ENCODE results near the gene MCIDAS. TPM values are rescaled to one million over a fixed set of nuclear protein-coding genes. Genes with fewer than 3 reads are reported as not detected.

MCIDAS gene
- total RNA-seq, 2 donors from 2014 or later, result 0.80 TPM; not detected in 1

DNA sequence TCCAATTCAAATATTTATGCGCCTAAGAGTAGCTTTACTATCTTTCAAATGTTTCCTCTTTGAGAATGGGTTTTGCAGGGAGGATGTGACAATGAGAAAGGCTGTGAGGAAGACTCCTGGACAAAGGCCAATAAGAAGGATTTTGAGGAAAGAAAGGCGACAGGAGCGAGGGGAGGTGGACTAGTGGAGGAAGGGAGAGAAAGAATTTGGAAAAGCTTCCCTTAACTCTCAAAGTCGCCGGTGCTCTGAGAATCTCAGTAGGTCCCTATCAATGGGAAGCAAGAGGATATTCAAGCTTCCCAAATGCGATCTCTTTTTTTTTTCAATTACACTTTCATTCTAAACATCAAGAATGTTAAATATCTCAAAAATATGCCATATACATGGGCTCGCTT, 51.3 kb downstream of the MCIDAS start:
- intact Hi-C loops (cut with DNase I), result loop anchor here (10.0 kb wide), 1 partner anchor 1029 kb away; no protein-coding TSS in a partner anchor
- no peaks in the 10 kb centered on the region for H3K9me3 ChIP-seq
- no peak overlapping the region for H3K27ac ChIP-seq
- TF ChIP-seq POLR2A (IDR thresholded peaks at IDR 0.05) (no peak), POLR2AphosphoS5 (IDR thresholded peaks at IDR 0.05) (no peak)
- TF ChIP-seq, protein P1, sequence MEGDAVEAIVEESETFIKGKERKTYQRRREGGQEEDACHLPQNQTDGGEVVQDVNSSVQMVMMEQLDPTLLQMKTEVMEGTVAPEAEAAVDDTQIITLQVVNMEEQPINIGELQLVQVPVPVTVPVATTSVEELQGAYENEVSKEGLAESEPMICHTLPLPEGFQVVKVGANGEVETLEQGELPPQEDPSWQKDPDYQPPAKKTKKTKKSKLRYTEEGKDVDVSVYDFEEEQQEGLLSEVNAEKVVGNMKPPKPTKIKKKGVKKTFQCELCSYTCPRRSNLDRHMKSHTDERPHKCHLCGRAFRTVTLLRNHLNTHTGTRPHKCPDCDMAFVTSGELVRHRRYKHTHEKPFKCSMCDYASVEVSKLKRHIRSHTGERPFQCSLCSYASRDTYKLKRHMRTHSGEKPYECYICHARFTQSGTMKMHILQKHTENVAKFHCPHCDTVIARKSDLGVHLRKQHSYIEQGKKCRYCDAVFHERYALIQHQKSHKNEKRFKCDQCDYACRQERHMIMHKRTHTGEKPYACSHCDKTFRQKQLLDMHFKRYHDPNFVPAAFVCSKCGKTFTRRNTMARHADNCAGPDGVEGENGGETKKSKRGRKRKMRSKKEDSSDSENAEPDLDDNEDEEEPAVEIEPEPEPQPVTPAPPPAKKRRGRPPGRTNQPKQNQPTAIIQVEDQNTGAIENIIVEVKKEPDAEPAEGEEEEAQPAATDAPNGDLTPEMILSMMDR (IDR thresholded peaks at IDR 0.05), result no peak
- H3K36me3 ChIP-seq, result no peaks in the 10 kb centered on the region
- H3K4me3 ChIP-seq, result no peak overlapping the region
- H3K4me1 ChIP-seq (replicated peaks), result peaks cover 4% of the 10 kb centered on the region
- H3K27me3 ChIP-seq (replicated peaks; ENCODE audit: insufficient read depth), result no peaks in the 10 kb centered on the region
- WGBS, result 14% methylated on average over 7 of the region's 7 CpGs
- DNase-seq (ENCODE audit: low spot score), result no peak

DNA sequence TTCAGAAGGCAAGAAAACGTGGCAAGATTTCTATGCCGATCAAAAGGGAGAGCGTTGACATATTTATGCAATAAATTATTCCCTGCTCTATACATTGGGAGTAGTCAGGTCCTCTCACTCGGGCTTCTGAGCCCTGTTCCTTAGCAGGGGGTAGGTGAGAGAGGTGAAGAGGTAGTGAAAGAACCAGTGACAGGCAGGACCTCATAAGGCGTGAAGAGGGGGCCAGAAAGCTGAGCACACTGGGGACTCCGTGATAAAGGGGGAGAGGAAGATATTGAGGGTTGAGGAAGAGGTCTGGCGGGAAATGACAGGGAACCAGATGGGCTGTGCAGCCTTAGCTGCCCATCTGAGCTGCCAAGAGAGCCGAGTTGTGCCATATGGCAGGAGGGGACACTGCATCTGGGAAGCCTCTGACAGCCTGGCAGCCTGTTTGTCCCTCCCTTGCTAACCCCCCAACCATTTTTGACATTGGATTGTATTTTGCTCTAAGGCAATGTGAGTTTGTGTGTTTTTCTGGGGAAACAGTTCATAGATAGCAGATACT, 53.4 kb downstream of the MCIDAS start:
- DNase-seq (ENCODE audit: low spot score), result no peak
- no peaks in the 10 kb centered on the region for H3K27me3 ChIP-seq (replicated peaks; ENCODE audit: insufficient read depth)

DNA sequence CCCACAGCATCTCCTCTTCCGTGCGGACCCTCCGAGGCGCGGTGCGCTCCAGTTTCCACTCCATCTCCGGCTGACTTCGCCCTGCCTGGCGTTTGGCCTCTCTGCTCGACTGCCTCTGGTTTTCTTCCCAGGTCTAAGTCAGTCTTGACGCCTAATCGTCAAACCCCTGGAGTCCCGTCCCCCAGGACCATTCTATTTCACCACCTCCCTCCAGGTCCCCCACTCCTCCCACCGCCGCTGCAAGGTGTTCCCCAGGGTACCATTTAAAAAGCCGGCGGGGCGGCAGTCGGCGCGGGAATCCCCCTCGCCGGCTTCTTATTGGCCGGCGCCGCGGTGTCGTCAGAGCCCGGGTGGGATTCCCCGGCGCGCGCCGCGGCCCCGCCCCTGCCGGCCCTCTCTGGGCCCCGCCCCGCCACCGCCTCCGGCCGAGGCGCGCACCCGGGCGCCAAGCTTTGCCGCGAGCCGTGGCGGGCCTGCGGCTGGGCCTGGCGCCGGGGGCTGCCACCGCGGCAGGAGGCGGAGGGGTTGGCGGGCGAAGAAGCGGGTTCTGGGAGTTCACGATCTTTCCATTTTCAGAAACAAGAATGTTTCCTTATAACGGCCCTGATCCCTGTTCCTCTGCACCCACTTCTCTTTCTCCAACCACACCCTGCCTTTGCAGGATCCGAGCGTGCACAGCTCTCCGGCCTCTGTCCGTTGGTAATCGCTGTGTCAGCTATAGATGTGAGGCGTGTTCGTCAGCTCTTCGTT, 54.0 kb downstream of the MCIDAS start, which contains the start of gene CDC20B:
CDC20B (minus strand) TSS at position 241 of the 750 bp plus-strand sequence; CDS start at position 64, 177 bp downstream.
- Histone ChIP-seq H3K36me3 (no peaks in the 10 kb centered on the region), H3K27me3 (replicated peaks; ENCODE audit: insufficient read depth) (no peaks in the 10 kb centered on the region), H3K4me1 (replicated peaks) (peaks cover 4% of the 10 kb centered on the region), H3K27ac (no peak within 1 kb of the TSS), H3K9me3 (no peaks in the 10 kb centered on the region), H3K4me3 (peak within 1 kb of the TSS; percentile 30 to 39)
- intact Hi-C loops (cut with DNase I), result loop anchor here (10.0 kb wide), 1 partner anchor 1032 kb away; no protein-coding TSS in a partner anchor
- WGBS, result under 1% methylated on average over 45 of the region's 69 CpGs
- peak; percentile 50 for DNase-seq (ENCODE audit: low spot score)
- TF ChIP-seq, protein P1 (IDR thresholded peaks at IDR 0.05), result no peak
- TF ChIP-seq POLR2A (IDR thresholded peaks at IDR 0.05) (no peak), POLR2AphosphoS5 (IDR thresholded peaks at IDR 0.05) (no peak)

More for the DNA sequence above, 53.4 kb downstream of the MCIDAS start:
- intact Hi-C loops (cut with DNase I), result loop anchor here (10.0 kb wide), 1 partner anchor 1031 kb away; no protein-coding TSS in a partner anchor
- TF ChIP-seq, protein P1 (IDR thresholded peaks at IDR 0.05), result no peak
- TF ChIP-seq POLR2A (IDR thresholded peaks at IDR 0.05), result no peak
- TF ChIP-seq POLR2AphosphoS5 (IDR thresholded peaks at IDR 0.05), result no peak
- Histone ChIP-seq H3K9me3 (no peaks in the 10 kb centered on the region), H3K4me3 (peak overlapping the region; percentile 30 to 39), H3K36me3 (no peaks in the 10 kb centered on the region), H3K4me1 (replicated peaks) (peaks cover 4% of the 10 kb centered on the region), H3K27ac (no peak overlapping the region)
- 15% methylated on average over 8 of the region's 8 CpGs for WGBS

DNA sequence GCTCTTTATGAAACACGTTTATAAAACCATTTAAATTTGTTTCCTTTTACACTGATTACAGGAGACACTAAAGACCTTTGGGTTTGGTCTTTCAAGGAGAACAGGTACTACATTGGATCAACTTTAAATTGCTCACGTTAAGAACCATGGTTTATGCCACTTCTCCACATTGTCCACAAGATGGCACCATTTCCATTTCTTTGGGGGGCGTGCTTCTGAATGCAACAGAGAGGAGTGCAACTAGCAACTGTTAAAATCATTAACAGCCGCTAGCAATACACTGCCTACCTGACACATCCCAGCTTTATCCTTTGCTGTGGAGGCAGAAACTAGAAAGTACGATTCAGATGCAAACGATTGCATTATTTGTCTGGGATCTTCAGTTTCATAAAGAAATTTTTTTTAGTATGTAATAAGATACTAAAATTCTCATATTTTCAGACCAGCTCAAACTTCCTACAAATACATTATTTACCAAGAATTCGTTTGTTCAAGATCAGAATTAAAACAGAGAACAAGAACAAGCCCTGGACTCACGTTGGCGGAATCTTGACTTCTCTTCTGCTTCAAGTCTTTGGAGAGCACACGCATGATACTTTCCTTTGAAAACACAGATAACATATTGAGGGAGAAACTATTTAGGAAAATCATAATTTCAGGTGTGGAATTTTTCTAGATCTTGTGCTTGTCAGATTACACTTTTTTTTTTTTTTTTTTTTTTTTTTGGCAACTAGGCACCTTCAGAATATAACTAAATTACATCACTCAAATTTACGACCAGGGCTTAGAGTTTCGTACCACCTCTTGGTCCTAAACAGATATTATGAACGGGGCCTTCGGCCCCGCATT, 54.8 kb downstream of the MCIDAS start:
- TF ChIP-seq POLR2A (IDR thresholded peaks at IDR 0.05) (no peak), POLR2AphosphoS5 (IDR thresholded peaks at IDR 0.05) (peak; percentile 73)
- TF ChIP-seq, protein P1 (IDR thresholded peaks at IDR 0.05), result peak; percentile 49 to 84 (median 80)
- peak; percentile 46 for DNase-seq (ENCODE audit: low spot score)
- Histone ChIP-seq H3K27me3 (replicated peaks; ENCODE audit: insufficient read depth) (no peaks in the 10 kb centered on the region), H3K27ac (no peak overlapping the region), H3K4me1 (replicated peaks) (peaks cover 4% of the 10 kb centered on the region), H3K4me3 (peak overlapping the region; percentile 30 to 39), H3K9me3 (no peaks in the 10 kb centered on the region), H3K36me3 (no peaks in the 10 kb centered on the region)
- intact Hi-C loops (cut with DNase I), result loop anchor here (10.0 kb wide), 1 partner anchor 1033 kb away; no protein-coding TSS in a partner anchor
- 7% methylated on average over 15 of the region's 15 CpGs for WGBS

All from prostate gland (tissue), 2 donors.